Stomach (tissue), 4 donors: ENCODE measurements around the gene TPMT.

Experiments
- EP300 ChIP-seq: sonication (generic); formaldehyde crosslinking; IDR thresholded peaks from one replicate; pipeline ENCODE4 v1.6.1; 2017; ENCODE audit warnings: antibody characterized with exemption
- POLR2A ChIP-seq, 4 donors: fragments of 450-650 bp; IDR thresholded peaks; one replicate each; pipeline ENCODE4 v1.6.1; 2016; ENCODE audit warnings: antibody characterized with exemption in 4 of 4, control low read depth in 2 of 4, mild to moderate bottlenecking in 1 of 4, moderate library complexity in 1 of 4
- POLR2AphosphoS5 ChIP-seq, 3 donors: sonication (generic); formaldehyde crosslinking; IDR thresholded peaks; one replicate each; pipeline ENCODE4 v1.6.1; 2016; ENCODE audit warnings: antibody characterized with exemption in 3 of 3
- TF ChIP-seq, protein P1 (sequence below), 7 experiments: fragments of 450-650 bp in 4 of 7; fragments of 200-600 bp in 3 of 7; sonication (generic) in 3 of 7; IDR thresholded peaks; one replicate each; pipeline ENCODE4 v1.5.1; 2016 to 2019; ENCODE audit warnings: antibody characterized with exemption in 7 of 7, control low read depth in 2 of 7, mild to moderate bottlenecking in 1 of 7

DNA sequence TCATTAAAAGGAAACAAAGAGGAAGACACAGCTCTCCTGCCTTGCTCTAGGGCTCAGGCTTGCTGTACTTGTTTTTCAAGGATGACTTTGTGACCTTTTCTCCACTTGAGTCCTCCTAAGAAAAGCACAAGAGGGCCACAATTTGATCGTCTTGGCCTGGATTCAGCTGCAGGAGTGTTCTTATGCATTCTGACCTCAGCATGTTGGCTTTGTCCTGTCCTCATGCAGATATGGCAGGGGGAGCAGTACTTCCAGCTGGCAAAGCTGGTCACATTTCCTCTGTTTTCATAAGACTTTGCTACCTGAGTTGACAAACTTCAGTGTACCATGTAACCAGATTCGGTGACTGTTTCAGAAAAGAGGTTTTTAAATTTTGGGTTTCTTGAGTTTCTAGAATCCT, 31.2 kb upstream of the TPMT start:
- TF ChIP-seq POLR2A (IDR thresholded peaks at IDR 0.05) (no peak), EP300 (no peak), POLR2AphosphoS5 (IDR thresholded peaks at IDR 0.05) (no peak)
- TF ChIP-seq, protein P1, sequence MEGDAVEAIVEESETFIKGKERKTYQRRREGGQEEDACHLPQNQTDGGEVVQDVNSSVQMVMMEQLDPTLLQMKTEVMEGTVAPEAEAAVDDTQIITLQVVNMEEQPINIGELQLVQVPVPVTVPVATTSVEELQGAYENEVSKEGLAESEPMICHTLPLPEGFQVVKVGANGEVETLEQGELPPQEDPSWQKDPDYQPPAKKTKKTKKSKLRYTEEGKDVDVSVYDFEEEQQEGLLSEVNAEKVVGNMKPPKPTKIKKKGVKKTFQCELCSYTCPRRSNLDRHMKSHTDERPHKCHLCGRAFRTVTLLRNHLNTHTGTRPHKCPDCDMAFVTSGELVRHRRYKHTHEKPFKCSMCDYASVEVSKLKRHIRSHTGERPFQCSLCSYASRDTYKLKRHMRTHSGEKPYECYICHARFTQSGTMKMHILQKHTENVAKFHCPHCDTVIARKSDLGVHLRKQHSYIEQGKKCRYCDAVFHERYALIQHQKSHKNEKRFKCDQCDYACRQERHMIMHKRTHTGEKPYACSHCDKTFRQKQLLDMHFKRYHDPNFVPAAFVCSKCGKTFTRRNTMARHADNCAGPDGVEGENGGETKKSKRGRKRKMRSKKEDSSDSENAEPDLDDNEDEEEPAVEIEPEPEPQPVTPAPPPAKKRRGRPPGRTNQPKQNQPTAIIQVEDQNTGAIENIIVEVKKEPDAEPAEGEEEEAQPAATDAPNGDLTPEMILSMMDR (IDR thresholded peaks at IDR 0.05), result no peak
